ENCODE results near the gene ZFYVE1. TPM values are rescaled to one million over a fixed set of nuclear protein-coding genes. Genes with fewer than 3 reads are reported as not detected.
"Not testable (repeated sequence)": the region's sequence is repeated elsewhere in the genome, so short reads cannot be mapped to it uniquely, and the experiment has no call there.

ZFYVE1 gene
- total and polyA plus RNA-seq, 2 of the 13 experiments (the other 11 are each of a cell fraction or from before 2014, with no cell fraction given) = 2.6 to 5.3 TPM

GRCh38 chr14:72957213-72957612 lies 69.7 kb downstream of the ZFYVE1 start:
- TF ChIP-seq, protein P1, sequence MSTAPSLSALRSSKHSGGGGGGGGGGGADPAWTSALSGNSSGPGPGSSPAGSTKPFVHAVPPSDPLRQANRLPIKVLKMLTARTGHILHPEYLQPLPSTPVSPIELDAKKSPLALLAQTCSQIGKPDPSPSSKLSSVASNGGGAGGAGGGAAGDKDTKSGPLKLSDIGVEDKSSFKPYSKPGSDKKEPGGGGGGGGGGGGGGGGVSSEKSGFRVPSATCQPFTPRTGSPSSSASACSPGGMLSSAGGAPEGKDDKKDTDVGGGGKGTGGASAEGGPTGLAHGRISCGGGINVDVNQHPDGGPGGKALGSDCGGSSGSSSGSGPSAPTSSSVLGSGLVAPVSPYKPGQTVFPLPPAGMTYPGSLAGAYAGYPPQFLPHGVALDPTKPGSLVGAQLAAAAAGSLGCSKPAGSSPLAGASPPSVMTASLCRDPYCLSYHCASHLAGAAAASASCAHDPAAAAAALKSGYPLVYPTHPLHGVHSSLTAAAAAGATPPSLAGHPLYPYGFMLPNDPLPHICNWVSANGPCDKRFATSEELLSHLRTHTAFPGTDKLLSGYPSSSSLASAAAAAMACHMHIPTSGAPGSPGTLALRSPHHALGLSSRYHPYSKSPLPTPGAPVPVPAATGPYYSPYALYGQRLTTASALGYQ (CRISPR knock-in tag; IDR thresholded peaks at IDR 0.05) = no peak
- TF ChIP-seq MAFF (IDR thresholded peaks at IDR 0.05; ENCODE audit: low read depth, low read length) = peak; percentile 42
- peak; percentile 36 to 73 for TF ChIP-seq MAFK (conservative IDR thresholded peaks at IDR 0.05 in 1 of 2, IDR thresholded peaks at IDR 0.05 in 1 of 2; ENCODE audit: low read length in 2 of 2)
- ChIA-PET CTCF (ENCODE audit: low intra/inter-chr PET ratio, low total read pairs) (no interaction called here), POLR2A (no interaction called here)
- intact Hi-C loops (cut with micrococcal nuclease; ENCODE audit: unreplicated experiment) = no loop called here
- BruUV-seq (replicated peaks) = no TSS peak
- no peaks in the 10 kb centered on the region for H3K79me2 ChIP-seq (ENCODE audit: insufficient read depth, low read length)
- no peaks in the 10 kb centered on the region for H4K20me1 ChIP-seq (ENCODE audit: insufficient read depth, low read length)
- H3K27ac ChIP-seq (ENCODE audit: extremely low read length, insufficient read depth, low read length) = no peak overlapping the region
- peaks cover 10 to 50% of the 10 kb centered on the region in 2 experiments for H3K36me3 ChIP-seq (replicated peaks in 1 of 2; ENCODE audit: control insufficient read depth in 1 of 2, insufficient read depth in 2 of 2, low read length in 2 of 2)
- no peak overlapping the region for H3K4me2 ChIP-seq (ENCODE audit: low read depth, low read length)
- in situ Hi-C loops (cut with HindIII; ENCODE audit: extremely low pct_ligation_motif_present, low pct_unique_long_range_greater_than_20kb) = no loop called here
- FAIRE-seq (no peak), ATAC-seq (no peak), DNase-seq (ENCODE audit: low spot score) (no peak)
- H3K4me3 ChIP-seq (replicated peaks in 1 of 3; ENCODE audit: insufficient read depth in 1 of 3, low read depth in 2 of 3, low read length in 3 of 3) = no peak overlapping the region
- no peaks in the 10 kb centered on the region for H3K4me1 ChIP-seq (ENCODE audit: insufficient read depth, low read length)
- no peaks in the 10 kb centered on the region for H3K27me3 ChIP-seq (ENCODE audit: control insufficient read depth in 1 of 2, insufficient read depth in 2 of 2, low read length in 2 of 2)
- WGBS (ENCODE audit: low lambda C conversion rate) = 75% methylated on average over 3 of the region's 3 CpGs
- no peaks in the 10 kb centered on the region for H3K9me3 ChIP-seq (ENCODE audit: low read length)
- H3K9ac ChIP-seq (ENCODE audit: insufficient read depth, low read depth, low read length) = no peak overlapping the region
- no peak overlapping the region for H2AFZ ChIP-seq (ENCODE audit: low read length)

DNA sequence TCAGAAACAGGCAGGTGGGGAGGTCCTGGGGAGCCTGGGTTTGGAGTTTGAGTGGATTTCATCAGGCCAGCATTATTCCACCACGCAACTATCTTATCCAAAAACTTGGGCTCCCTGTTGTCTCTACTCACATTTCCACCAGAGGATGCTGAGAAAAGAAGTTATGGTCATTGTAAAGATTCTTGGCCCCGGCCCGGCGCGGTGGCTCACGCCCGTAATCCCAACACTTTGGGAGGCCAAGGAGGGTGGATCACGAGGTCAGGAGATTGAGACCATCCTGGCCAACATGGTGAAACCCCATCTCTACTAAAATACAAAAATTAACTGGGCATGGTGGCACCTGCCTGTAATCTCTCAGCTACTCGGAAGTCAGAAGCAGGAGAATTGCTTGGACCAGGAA lies 70.2 kb downstream of the ZFYVE1 start:
- H3K9ac ChIP-seq (ENCODE audit: insufficient read depth, low read depth, low read length); ATAC-seq; POLR2A ChIA-PET; H3K4me2 ChIP-seq (ENCODE audit: low read depth, low read length); FAIRE-seq; H2AFZ ChIP-seq (ENCODE audit: low read length); H3K27me3 ChIP-seq (ENCODE audit: control insufficient read depth in 1 of 2, insufficient read depth in 2 of 2, low read length in 2 of 2); H3K4me1 ChIP-seq (ENCODE audit: insufficient read depth, low read length); H4K20me1 ChIP-seq (ENCODE audit: insufficient read depth, low read length); CTCF ChIA-PET (ENCODE audit: low intra/inter-chr PET ratio, low total read pairs); intact Hi-C loops (cut with micrococcal nuclease; ENCODE audit: unreplicated experiment); DNase-seq (ENCODE audit: low spot score); H3K4me3 ChIP-seq (replicated peaks in 1 of 3; ENCODE audit: insufficient read depth in 1 of 3, low read depth in 2 of 3, low read length in 3 of 3); H3K27ac ChIP-seq (ENCODE audit: extremely low read length, insufficient read depth, low read length); H3K9me3 ChIP-seq (ENCODE audit: low read length); in situ Hi-C loops (cut with HindIII; ENCODE audit: extremely low pct_ligation_motif_present, low pct_unique_long_range_greater_than_20kb); BruUV-seq (replicated peaks); H3K79me2 ChIP-seq (ENCODE audit: insufficient read depth, low read length): not testable (repeated sequence)
- H3K36me3 ChIP-seq (replicated peaks in 1 of 2; ENCODE audit: control insufficient read depth in 1 of 2, insufficient read depth in 2 of 2, low read length in 2 of 2) = peaks cover 10 to 53% of the 10 kb centered on the region in 2 experiments
- WGBS (ENCODE audit: low lambda C conversion rate) = 93% methylated on average over 8 of the region's 9 CpGs

Data from HepG2 (cell line).